ENCODE results near the gene EPHA7.

Gene EPHA7

GRCh38 chr6:93419304-93420162, at the start of gene EPHA7:
TSS of gene EPHA7 (minus strand) at chr6:93419559. CDS start at chr6:93419341, 218 bp downstream.
- peak; percentile 7 for DNase-seq (ENCODE audit: low read depth)

- DNase-seq (ENCODE audit: low read depth): no peak
Observed at GRCh38 chr6:93468291-93468690, 48.9 kb upstream of the EPHA7 start.

- DNase-seq (ENCODE audit: low read depth): no peak
Observed at GRCh38 chr6:93454533-93454932, 35.2 kb upstream of the EPHA7 start.

- no peak for DNase-seq (ENCODE audit: low read depth)
Observed at GRCh38 chr6:93453956-93454355, 34.6 kb upstream of the EPHA7 start.

- no peak for DNase-seq (ENCODE audit: low read depth)
Observed at GRCh38 chr6:93447874-93448273, 28.5 kb upstream of the EPHA7 start.

- DNase-seq (ENCODE audit: low read depth): no peak
Observed at GRCh38 chr6:93437491-93437890, 18.1 kb upstream of the EPHA7 start.

GRCh38 chr6:93433592-93433991, 14.2 kb upstream of the EPHA7 start:
- no peak for DNase-seq (ENCODE audit: low read depth)

- DNase-seq (ENCODE audit: low read depth): no peak
Observed at GRCh38 chr6:93424303-93425064, 5.1 kb upstream of the EPHA7 start.

- peak; percentile 6 for DNase-seq (ENCODE audit: low read depth)
Observed at GRCh38 chr6:93423542-93423941, 4.2 kb upstream of the EPHA7 start.

GRCh38 chr6:93420163-93420795, 920 bp upstream of the EPHA7 start:
- no peak for DNase-seq (ENCODE audit: low read depth)

GRCh38 chr6:93418408-93419303, 703 bp downstream of the EPHA7 start:
- no peak for DNase-seq (ENCODE audit: low read depth)

GRCh38 chr6:93418033-93418407, 1.3 kb downstream of the EPHA7 start:
- no peak for DNase-seq (ENCODE audit: low read depth)

- DNase-seq (ENCODE audit: low read depth): no peak
Observed at GRCh38 chr6:93417421-93418013, 1.8 kb downstream of the EPHA7 start.

GRCh38 chr6:93416571-93417420, 2.6 kb downstream of the EPHA7 start:
- DNase-seq (ENCODE audit: low read depth): no peak

GRCh38 chr6:93413190-93413589, 6.2 kb downstream of the EPHA7 start:
- DNase-seq (ENCODE audit: low read depth): no peak

GRCh38 chr6:93412452-93412851, 6.9 kb downstream of the EPHA7 start:
- no peak for DNase-seq (ENCODE audit: low read depth)

GRCh38 chr6:93407186-93407585, 12.2 kb downstream of the EPHA7 start:
- DNase-seq (ENCODE audit: low read depth): no peak

GRCh38 chr6:93403390-93403789, 16.0 kb downstream of the EPHA7 start:
- DNase-seq (ENCODE audit: low read depth): no peak

- no peak for DNase-seq (ENCODE audit: low read depth)
Observed at GRCh38 chr6:93398723-93399122, 20.6 kb downstream of the EPHA7 start.

- DNase-seq (ENCODE audit: low read depth): no peak
Observed at GRCh38 chr6:93394471-93394870, 24.9 kb downstream of the EPHA7 start.
